ENCODE data around the gene FMO1. TPM values are rescaled to one million over a fixed set of nuclear protein-coding genes. Genes with fewer than 3 reads are reported as not detected.

Gene FMO1
- total and polyA plus RNA-seq, 9 donors, result 3.8 to 32.2 (median 5.8) TPM; not detected in 1

DNA sequence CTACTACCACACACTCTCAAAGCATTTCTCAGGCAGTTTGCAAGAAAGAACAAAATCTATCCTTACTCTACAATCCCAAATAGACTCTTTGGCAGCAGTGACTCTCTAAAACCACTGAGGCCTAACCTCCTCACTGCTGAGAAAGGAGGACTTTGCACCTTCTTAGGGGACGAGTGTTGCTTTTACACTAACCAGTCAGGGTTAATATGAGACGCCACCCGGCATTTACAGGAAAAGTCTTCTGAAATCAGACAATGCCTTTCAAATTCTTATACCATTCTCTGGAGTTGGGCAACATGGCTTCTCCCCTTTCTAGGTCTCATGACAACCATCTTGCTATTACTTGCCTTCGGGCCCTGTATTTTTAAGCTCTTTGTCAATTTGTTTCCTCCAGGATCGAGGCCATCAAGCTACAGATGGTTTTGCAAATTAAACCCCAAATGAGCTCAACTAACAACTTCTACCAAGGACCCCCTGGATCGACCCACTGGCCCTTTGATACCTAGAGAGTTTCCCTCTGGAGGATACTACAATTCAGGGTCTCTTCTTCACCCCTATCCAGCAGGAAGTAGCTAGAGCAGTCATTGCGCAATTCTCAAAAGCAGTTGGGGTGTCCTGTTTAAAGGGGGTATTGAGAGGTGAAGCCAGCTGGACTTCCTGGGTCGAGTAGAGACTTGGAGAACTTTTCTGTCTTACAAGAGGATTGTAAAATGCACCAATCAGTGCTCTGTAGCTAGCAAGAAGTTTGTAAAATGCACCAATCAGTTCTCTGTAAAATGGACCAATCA, 63.7 kb downstream of the FMO1 start:
- WGBS, 3 donors, result 89 to 90% (median 90%) methylated on average over 8 of the region's 8 CpGs
- H3K4me1 ChIP-seq (ENCODE audit: insufficient read depth), result peaks cover 2% of the 10 kb centered on the region
- H3K9me3 ChIP-seq, result no peaks in the 10 kb centered on the region
- H3K4me3 ChIP-seq, result no peak overlapping the region
- H3K36me3 ChIP-seq, result no peaks in the 10 kb centered on the region
- no peaks in the 10 kb centered on the region for H3K27me3 ChIP-seq
- DNase-seq, result no peak
- no peak for TF ChIP-seq EP300 (IDR thresholded peaks at IDR 0.05)
- intact Hi-C loops (cut with DNase I), result loop anchor here (5.0 to 10.0 kb wide), 4 partner anchors 57 to 227 kb away; partner anchors contain the start of gene FMO1 (in 1 of the 4)
- no peak overlapping the region for H3K27ac ChIP-seq

DNA sequence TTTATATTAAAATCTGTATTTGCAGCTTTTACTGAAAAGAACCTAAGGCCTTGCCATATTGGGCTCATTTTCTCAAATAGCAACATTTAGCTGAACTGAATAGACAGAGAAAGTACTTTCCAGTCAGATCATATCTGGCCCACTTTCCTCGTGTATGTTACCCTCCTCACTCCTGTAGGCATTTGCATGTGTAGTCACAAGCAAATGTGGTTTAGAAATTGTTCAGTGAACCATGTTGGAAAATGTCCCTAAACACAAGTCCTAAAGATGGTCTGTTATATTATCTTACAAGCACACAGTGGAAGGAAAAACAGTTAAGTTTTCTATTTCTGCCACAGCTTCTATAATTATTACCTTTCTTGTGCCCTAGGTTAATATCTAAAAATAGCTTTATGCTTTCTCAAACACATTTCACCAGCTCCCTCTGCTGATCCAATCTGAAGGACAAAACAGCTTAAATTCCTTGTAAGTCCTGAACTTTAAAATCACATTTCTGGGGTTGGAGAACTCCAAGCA, 65.1 kb downstream of the FMO1 start:
- intact Hi-C loops (cut with DNase I), result loop anchor here (5.0 to 10.0 kb wide), 4 partner anchors 59 to 229 kb away; partner anchors contain the start of gene FMO1 (in 1 of the 4)
- no peak for TF ChIP-seq EP300 (IDR thresholded peaks at IDR 0.05)
- TF ChIP-seq, protein P1, sequence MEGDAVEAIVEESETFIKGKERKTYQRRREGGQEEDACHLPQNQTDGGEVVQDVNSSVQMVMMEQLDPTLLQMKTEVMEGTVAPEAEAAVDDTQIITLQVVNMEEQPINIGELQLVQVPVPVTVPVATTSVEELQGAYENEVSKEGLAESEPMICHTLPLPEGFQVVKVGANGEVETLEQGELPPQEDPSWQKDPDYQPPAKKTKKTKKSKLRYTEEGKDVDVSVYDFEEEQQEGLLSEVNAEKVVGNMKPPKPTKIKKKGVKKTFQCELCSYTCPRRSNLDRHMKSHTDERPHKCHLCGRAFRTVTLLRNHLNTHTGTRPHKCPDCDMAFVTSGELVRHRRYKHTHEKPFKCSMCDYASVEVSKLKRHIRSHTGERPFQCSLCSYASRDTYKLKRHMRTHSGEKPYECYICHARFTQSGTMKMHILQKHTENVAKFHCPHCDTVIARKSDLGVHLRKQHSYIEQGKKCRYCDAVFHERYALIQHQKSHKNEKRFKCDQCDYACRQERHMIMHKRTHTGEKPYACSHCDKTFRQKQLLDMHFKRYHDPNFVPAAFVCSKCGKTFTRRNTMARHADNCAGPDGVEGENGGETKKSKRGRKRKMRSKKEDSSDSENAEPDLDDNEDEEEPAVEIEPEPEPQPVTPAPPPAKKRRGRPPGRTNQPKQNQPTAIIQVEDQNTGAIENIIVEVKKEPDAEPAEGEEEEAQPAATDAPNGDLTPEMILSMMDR (IDR thresholded peaks at IDR 0.05), result no peak
- TF ChIP-seq POLR2A (IDR thresholded peaks at IDR 0.05), result no peak
- no peak overlapping the region for H3K4me3 ChIP-seq
- H3K9me3 ChIP-seq, result no peaks in the 10 kb centered on the region
- no peaks in the 10 kb centered on the region for H3K36me3 ChIP-seq
- H3K27ac ChIP-seq, result peak overlapping the region in 1 of 2 donors; percentile 55
- DNase-seq, result no peak
- no peaks in the 10 kb centered on the region for H3K27me3 ChIP-seq
- H3K4me1 ChIP-seq (ENCODE audit: insufficient read depth), result peaks cover 2% of the 10 kb centered on the region
- WGBS, 3 donors, result 5 to 7% (median 5%) methylated on average over 1 of the region's 1 CpG

DNA sequence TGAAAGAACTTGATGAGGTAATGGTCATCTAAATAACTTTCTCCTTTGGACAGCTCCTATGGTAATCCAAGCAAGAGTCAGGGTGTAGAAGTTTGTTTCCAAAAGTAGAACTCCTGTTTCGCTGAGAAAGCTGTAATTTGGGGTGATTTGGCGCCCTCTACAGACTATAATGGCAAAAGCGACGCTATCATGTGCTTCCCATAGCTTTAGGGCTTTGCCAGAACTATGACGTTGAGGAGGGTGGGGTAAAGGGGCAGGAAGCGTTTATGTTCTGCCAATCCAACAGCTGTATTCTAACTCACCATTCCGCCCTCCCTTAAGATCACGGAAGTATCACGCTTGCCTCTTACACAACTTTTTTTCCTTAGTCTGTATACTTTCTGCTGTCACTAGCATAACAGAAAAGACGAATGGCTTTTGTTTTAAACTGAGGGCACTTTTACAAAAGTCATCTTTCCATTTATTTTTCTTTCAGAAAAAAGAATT, 65.6 kb downstream of the FMO1 start, which contains the start of gene FMO4:
FMO4 (plus strand) TSS at position 349 of the 486 bp plus-strand sequence. CDS start 5,643 bp downstream, outside the sequence.
- Histone ChIP-seq H3K27ac (peak within 1 kb of the TSS in 1 of 2 donors; percentile 55), H3K4me1 (ENCODE audit: insufficient read depth) (peaks cover 2% of the 10 kb centered on the region), H3K27me3 (no peaks in the 10 kb centered on the region), H3K9me3 (no peaks in the 10 kb centered on the region), H3K4me3 (peak within 1 kb of the TSS; percentile 27), H3K36me3 (no peaks in the 10 kb centered on the region)
- DNase-seq, result peak; percentile 79 to 94 (median 89)
- WGBS, 3 donors, result 0% methylated on average over 10 of the region's 10 CpGs
- intact Hi-C loops (cut with DNase I), result loop anchor here (5.0 to 10.0 kb wide), 4 partner anchors 59 to 229 kb away; partner anchors contain the start of gene FMO1 (in 1 of the 4)
- no peak for TF ChIP-seq POLR2A (IDR thresholded peaks at IDR 0.05)
- peak; percentile 58 for TF ChIP-seq EP300 (IDR thresholded peaks at IDR 0.05)
- TF ChIP-seq, protein P1 (IDR thresholded peaks at IDR 0.05), result peak; percentile 74 to 94 (median 85)

DNA sequence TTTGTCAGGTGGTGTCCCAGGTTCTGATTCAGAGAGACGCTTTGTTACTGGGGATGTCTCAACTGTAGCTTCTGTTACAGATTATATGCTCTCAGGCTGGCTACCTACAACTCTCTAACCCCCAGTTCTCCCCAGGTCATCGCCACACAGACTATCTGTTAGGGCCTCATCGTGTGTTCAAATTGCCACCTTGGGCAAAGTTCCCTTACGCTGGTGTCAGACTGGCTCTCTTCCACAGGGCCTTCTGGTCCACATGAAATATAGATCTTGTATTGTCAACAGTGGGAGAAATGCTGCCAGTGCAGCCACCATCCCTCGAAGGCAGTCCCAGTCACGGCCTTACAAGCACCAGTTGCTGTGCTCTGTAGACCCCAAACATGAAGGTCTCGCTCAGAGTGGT, 81.0 kb downstream of the FMO1 start:
- TF ChIP-seq EP300 (IDR thresholded peaks at IDR 0.05) (no peak), POLR2A (IDR thresholded peaks at IDR 0.05) (no peak)
- TF ChIP-seq, protein P1 (IDR thresholded peaks at IDR 0.05), result no peak
- Histone ChIP-seq H3K36me3 (no peaks in the 10 kb centered on the region), H3K9me3 (no peaks in the 10 kb centered on the region), H3K27me3 (no peaks in the 10 kb centered on the region), H3K4me1 (ENCODE audit: insufficient read depth) (no peaks in the 10 kb centered on the region), H3K27ac (no peak overlapping the region), H3K4me3 (no peak overlapping the region)
- intact Hi-C loops (cut with DNase I), result no loop called here
- no peak for DNase-seq
- WGBS, 3 donors, result 92 to 97% (median 92%) methylated on average over 7 of the region's 7 CpGs

All from ovary (tissue), 9 donors.